Hematopoietic multipotent progenitor cell (in vitro differentiated cells): ENCODE measurements around the gene HMCN2. TPM values are rescaled to one million over a fixed set of nuclear protein-coding genes. Genes with fewer than 3 reads are reported as not detected.
"Not testable (repeated sequence)": the region's sequence is repeated elsewhere in the genome, so short reads cannot be mapped to it uniquely, and the experiment has no call there.

Experiments used
- DNase-seq, 3 donors: peaks; one replicate each; pipeline ENCODE4 v3.0.0-alpha.2; 2011 to 2015; ENCODE audit warnings: low read depth in 2 of 3, low spot score in 2 of 3
- total RNA-seq: library from RNA; depleted of rRNA; stranded (reverse); fragments of >200 nt; gene quantifications from one replicate; pipeline ENCODE4 v1.2.3, GENCODE V29; 2012

Gene HMCN2
- total RNA-seq, 1 donor = under 0.01 TPM

DNA sequence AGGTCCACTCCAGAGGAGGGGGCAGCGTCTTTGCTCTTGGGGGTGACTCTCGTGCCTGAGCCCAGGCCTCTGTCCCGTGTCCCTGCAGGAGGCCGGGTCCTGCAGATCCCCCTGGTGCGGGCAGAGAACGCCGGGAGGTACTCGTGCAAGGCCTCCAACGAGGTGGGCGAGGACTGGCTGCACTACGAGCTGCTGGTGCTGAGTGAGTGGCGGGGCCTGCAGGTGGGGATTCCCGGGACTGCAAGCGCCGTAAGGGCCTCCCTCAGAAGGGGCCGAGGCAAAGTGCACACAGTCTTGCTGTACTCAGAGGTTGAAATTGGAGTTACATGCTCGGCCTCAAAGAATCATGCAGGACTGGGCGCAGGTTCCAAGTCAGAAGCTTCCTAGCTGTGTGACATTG is 116.5 kb downstream of the HMCN2 start:
- no peak for DNase-seq

DNA sequence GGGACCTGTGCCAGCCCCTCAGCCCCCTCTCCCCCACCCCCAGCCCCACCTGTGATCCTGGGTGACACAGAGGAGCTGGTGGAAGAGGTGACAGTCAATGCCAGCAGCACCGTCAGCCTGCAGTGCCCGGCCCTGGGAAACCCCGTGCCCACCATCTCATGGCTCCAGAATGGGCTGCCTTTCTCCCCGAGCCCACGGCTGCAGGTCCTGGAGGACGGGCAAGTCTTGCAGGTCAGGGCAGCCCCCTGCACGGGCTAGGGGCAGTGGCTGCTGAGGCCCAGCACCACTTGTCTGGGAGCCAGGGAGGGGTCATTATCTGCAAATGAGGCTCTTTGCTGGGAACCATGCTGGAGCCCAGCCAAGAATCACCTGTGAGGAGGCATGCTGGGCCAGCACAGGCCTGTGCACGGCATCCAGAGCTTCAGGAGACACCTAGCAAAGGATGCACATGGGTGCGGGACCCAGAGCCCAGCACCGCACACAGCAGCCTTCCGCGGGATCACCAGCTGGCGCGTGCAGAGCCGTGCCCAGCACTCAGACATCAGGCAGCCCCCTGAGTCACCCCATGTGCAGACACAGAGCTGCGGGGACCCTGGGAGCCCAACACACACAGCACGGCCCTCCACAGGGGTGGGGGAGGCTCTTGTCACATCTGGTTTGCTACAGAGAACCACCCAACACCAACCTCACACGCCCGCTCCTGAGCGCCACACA is 117.2 kb downstream of the HMCN2 start:
- no peak for DNase-seq

DNA sequence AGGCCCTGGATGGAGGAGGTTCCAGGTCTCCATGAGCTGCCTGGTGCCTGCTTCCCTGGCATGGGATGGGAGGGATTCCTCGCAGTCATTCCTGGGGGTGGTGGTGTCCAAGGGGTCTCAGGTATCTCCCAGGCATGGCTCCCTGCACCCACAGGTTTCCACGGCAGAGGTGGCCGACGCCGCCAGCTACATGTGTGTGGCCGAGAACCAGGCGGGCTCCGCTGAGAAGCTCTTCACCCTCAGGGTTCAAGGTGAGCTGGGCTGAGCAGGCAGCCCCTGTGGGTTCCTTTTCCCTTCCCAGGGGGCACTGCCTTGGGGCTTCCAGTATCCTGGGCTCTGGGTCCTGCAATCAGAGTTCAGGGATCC is 117.8 kb downstream of the HMCN2 start:
- DNase-seq = no peak

DNA sequence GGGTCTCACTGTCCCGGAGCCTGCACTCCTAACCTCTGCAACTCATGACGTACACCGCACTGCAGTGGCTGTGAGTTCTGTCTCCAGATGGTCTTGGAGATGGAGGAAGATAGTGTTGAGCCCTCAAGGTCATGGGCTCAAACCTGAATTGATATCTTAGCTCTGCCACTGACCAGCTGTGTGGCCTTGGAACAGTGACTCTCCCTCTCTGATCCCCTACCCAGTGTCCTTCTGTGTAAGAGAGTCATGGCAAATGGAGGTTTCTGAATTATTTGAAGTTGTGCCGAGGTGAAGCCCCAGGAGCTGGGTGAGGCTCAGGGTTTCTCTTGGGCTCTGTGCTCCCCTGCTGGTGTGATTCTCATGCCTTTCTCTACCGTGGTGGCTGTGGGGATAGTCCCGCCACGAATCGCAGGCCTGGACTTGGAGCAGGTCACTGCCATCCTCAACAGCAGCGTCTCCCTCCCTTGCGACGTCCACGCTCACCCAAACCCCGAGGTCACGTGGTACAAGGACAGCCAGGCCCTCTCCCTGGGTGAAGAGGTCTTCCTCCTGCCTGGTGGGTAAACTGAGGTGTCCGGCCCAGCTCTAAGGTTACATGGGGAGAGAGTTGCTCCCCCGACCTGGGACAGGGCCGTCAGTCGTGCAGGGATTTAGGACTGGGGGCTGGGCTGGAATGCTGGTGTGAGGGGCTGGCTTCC is 118.6 kb downstream of the HMCN2 start:
- DNase-seq = no peak

DNA sequence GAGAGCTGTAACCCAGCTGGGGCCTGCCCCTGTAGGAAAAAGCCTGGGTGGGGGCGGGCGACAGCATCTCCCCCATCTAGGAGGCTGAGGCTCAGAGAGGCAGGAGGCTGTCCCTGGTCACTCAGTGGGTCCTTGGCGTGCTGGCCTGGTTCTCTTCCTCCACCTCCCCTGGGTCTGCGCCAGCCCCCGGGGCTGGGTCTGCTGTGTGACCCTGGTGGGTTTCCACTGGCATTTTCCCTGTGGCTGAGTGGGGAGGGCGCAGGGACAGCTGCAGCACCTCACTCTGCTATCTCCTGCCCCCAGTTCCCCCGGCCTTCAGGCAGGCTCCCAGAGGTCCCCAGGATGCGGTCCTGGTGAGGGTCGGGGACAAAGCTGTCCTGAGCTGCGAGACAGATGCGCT is 119.7 kb downstream of the HMCN2 start:
- DNase-seq = no peak

DNA sequence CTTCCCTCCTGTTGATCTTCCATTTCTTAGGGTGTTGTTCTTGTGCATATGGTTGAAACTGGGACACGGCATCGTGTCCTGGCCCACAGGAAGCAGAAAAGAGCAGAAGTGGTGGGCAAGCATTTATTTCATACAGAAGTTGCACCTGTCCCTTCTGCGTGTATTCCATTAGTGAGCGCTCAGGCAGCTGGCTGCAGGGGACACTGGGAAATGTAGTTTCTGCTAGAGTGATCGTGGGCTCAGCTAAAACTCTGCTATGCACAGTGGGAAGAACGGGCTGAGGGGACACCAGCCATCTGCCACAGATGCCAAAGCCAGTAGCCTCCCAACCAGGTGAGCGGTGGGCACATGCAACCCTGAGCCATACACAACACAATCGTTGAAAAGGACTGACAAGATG is 121.8 kb downstream of the HMCN2 start:
- no peak for DNase-seq

DNA sequence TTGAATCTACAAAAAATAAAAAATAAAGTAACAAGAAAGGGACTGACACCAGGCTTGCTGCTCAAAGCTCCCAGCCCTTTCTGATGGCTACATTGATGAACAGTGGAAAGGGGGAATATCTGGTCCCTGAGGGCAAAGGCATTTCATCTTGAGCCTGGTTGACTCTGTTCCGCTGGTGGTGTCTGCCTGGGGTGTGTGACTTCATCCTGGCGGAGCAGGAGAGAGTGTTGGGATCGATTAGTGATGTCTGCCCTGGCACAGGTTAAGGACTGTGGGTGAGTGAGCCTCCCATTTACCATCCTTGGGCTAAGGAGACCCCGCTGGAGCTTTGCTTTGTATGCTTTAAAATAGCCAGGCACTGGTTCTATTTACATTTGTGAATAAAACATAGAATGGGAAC is 122.3 kb downstream of the HMCN2 start:
- DNase-seq = no peak

DNA sequence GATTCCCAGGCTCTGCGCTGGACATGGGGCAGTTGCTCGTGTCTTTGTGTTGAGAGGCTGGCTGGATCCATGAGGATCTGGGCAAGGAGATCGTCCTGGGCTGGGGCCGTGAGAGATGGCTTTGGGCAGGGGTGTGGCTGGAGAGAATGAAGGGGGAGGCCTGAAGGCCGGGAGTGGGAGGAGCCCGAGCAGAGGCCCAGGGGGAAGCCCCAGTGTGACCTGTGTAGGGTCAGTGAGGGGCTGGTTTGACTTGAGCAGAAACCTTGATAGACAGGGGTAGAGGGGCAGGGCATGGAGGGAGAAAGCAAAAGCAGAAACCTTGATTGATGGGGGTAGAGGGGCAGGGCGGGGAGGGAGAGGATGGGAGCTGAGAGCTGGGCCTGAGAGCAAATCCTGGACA is 124.8 kb downstream of the HMCN2 start:
- no peak for DNase-seq

DNA sequence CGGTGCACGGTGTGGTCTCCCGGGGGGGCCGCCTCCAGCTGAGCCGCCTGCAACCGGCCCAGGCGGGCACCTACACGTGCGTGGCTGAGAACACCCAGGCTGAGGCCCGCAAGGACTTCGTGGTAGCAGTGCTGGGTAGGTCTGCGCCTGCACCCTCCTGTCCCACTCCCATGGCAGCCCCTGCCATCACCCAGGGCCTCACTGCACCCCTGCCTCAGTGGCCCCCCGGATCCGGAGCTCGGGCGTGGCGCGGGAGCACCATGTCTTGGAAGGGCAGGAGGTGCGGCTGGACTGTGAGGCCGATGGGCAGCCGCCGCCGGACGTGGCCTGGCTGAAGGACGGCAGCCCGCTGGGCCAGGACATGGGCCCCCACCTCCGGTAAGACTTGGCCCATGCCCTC is 125.4 kb downstream of the HMCN2 start:
- no peak for DNase-seq

DNA sequence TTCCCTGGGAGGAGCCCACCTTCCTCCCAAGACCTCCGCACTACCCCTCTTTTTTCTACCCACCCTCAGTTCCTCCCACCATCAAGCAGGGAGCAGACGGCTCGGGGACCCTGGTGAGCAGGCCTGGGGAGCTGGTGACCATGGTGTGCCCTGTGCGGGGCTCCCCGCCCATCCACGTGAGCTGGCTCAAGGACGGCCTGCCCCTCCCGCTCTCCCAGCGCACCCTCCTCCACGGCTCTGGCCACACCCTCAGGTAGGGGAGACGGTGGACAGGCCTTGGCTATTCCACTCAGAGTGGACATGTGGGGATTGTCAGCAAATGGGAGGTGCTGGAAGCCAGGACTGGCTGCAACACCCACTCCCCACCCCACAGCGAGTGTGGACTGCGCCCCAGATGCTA is 126.3 kb downstream of the HMCN2 start:
- no peak for DNase-seq

DNA sequence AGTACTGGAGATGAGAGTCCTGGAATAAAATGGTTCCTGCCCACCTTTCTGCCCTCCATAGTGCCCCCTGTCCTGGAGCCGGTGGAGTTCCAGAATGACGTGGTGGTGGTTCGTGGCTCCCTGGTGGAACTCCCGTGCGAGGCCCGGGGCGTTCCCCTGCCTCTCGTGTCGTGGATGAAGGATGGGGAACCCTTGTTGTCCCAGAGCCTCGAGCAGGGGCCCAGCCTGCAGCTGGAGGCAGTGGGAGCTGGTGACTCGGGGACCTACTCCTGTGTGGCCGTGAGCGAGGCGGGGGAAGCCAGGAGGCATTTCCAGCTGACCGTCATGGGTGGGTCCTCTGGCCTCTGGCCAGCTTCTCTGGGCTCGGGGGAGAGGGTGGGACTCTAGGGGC is 128.1 kb downstream of the HMCN2 start:
- no peak for DNase-seq

DNA sequence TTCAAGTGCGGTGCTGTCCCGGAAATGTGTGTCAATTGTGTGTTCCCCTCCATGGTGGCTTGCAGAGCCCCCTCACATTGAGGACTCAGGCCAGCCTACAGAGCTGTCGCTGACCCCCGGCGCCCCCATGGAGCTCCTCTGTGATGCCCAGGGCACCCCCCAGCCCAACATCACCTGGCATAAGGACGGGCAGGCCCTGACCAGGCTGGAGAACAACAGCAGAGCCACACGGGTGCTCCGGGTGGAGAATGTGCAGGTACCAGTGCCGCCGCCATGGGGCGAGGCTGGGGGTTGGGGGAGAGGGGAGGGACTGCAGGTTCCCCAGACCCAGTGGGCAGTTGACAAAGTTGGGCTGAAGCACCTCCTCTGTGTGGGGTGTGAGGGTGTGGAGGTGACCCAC is 128.8 kb downstream of the HMCN2 start:
- DNase-seq = no peak

DNA sequence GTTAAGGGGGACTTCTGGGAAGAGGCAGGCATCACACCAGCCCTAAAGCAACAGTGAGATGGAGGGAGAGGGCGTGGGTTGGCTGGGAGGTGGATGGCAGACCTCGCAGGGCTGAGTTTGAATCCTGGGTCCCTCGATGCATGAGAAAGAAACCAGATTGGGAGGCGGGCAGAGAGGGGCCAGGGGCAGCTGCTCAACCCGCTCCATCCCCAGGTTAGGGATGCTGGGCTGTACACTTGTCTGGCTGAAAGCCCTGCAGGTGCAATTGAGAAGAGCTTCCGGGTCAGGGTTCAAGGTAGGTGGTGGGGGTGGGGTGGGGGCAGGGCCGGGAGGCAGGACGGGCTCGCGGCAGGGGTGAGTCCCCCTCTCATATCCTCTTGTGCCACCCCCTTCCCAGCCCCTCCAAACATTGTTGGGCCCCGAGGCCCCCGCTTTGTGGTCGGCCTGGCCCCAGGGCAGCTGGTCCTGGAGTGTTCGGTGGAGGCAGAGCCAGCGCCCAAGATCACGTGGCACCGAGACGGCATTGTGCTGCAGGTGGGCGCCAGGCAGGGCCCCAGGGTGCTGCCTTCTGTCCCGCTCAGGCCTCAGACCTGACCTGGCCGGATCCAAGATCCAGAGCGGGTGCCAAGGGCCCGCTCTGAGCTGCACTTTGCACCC is 129.4 kb downstream of the HMCN2 start:
- no peak for DNase-seq

DNA sequence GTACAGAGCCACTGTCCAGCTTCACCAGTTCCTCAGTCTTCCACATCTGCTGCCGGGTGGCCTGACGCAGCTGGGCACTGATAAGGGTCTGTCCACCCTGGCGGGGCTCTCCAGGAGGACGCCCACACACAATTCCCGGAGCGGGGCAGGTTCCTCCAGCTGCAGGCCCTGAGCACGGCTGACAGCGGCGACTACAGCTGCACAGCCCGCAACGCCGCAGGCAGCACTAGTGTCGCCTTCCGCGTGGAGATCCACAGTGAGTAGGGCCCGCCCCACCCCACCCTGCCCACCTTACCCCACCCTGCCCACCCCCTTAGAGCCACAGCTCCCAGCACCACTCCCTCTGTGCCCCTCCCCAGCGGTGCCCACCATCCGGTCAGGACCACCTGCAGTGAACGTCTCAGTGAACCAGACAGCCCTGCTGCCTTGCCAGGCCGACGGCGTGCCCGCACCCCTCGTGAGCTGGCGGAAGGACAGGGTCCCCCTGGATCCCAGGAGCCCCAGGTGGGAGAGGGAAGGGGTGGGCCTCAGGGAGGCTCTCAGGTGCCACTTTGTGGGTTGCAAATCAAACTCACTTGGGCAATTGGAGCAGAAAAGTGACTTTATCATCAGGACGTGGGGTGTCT is 130.4 kb downstream of the HMCN2 start:
- DNase-seq = no peak

DNA sequence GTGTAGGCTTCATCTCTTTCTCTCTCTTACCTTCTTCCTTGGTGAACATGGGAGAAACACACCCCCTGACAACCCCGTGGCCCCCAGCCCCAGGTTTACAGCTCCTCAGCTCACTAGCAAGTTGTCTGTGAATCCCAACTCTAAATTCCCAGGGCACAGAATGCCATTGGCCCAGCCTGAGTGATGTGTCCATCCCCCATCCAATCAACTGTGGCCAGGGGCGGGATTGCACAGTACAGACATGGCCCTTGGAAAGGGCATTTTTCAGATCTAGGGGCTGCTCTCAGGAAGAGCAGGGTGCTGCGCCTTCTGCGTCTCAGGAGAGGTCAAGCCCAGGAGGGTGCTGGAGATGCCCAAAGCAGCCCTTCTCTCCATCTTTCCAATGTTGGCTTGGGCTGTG is 131.0 kb downstream of the HMCN2 start:
- no peak for DNase-seq

DNA sequence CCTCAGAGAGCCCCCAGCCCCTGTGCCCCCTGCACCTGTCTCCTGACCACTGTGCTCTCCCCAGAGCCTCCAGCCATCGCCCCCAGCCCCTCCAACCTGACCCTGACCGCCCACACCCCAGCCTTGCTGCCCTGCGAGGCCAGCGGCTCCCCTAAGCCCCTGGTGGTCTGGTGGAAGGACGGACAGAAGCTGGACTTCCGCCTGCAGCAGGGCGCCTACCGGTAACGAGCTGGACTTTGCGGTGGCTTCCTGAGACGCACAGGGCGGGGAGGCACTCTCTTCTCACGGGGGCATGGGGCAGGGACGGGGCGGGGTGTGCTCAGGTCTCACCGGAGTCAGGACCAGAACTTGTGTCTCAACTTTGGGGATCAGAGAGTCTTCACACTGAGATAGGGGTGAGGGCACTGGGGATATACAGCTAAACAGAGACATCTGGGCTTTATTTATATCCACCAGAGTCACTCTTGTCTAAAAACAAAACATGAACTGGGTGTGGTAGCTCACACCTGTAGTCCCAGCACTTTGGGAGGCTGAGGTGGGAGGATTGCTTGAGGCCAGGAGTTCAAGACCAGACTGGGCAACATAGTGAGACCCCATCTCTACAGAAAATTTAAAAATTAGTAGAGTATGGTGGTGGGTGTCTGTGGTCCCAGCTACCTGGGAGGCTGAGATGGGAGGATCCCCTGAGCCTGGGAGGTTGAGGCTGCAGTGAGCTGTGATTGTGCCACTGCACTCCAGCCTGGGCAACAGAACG is 133.1 kb downstream of the HMCN2 start:
- no peak for DNase-seq

DNA sequence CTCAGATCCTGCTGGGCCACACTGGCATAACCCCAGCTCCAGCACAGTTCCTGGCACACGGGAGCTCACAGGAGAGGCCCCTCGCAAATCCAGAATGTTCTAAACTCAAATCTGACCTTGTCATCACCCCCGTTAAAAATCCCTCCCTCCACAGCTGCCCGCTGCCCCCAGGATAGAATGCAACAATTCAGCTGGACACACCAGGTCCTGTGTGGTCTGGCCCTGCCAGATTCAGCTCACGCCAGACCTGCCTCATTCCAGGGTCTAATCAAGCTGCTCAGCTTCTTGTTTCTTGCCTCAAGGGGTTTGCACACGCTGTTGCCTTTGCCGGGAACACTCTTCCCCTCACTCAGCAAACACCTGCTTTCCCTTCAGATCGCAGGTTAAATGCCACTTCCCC is 134.2 kb downstream of the HMCN2 start:
- no peak for DNase-seq

DNA sequence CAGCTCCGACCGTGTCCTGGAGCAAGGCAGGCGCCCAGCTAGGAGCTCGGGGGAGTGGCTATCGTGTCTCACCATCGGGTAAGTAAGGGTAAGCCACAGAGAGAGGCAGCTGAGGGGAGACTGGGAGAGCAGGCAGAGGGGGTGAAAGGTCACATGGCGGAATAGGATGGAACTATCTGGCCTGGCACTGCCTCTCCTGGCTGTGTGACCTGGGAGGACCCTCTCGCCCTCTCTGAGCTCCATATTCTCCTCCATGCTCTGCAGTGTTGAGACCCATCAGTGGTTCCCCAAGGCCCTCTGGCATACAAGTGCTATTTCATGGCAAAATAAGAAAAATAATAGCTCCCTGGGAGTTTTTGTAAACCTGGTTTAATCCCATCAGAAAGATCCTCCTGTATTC is 135.3 kb downstream of the HMCN2 start:
- no peak for DNase-seq

DNA sequence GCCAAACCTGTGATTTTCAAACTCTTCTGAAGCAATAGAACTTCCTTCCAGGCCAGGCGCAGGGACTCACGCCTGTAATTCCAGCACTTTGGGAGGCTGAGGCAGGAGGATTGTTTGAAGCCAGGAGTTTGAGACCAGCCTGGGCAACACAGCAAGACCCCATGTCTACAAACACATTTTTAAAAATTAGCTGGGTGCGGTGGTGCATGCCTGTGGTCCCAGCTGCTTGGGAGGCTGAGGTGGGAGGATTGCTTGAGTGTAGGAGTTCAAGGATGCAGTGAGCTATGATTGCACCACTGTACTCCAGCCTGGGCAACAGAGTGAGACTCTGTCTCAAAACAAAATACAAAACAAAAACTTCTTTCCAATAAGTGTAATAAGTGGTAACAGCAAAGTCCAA is 136.2 kb downstream of the HMCN2 start:
- not testable (repeated sequence) for DNase-seq

DNA sequence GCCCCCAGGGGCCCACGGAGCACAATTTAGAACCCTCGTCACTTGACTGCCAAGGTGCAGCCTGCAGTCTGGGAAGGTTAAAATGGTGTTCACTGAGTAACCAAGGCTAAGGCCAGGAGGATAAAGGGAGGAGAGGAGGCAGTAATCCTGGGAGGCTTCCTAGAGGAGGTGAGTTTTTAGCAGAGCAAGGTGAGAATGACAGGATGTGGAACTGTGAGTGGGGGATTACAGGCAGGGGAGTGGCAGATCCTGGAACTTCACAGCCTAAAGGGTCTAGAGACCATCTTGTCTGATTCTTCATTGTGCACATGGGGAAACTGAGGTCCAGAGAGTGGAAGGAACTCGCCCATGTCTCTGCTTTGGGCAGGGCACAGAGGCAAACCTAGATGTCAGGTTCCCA is 136.7 kb downstream of the HMCN2 start:
- DNase-seq = no peak
